OCI-LY3 (cell line): ENCODE results near the gene CA5B.
"Not testable (repeated sequence)": the region's sequence is repeated elsewhere in the genome, so short reads cannot be mapped to it uniquely, and the experiment has no call there.

ENCODE experiments used
- EZH2phosphoT487 ChIP-seq: fragments of 200-600 bp; shearing (Covaris generic); IDR thresholded peaks from 2 replicates; pipeline ENCODE4 v1.6.1; 2018; ENCODE audit warnings: antibody characterized with exemption, mixed run types, low read depth
- TF ChIP-seq, protein P1 (sequence below): fragments of 200-600, 300-600 bp; sonication (generic); IDR thresholded peaks from 2 replicates; pipeline ENCODE4 v1.5.1; 2014; ENCODE audit warnings: antibody characterized with exemption, low read length, low read depth

DNA sequence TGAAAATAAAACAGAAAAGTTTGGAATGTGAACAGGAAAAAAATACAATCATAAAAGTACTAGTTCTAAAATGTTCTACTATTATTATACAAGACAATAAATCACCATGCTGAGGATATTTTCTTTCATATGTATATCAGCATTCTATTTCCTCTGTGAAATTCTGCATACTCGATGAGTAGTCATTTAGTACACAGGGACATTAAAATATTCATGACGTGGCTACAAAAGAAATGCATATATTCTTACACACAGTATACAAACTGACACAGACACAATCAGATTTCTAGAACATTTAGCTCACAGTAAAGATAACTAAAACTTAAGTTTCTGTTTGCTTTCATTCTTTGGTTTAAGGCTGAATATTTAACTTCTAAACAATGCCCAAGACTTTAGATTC, 93.3 kb downstream of the CA5B start:
- TF ChIP-seq, protein P1, sequence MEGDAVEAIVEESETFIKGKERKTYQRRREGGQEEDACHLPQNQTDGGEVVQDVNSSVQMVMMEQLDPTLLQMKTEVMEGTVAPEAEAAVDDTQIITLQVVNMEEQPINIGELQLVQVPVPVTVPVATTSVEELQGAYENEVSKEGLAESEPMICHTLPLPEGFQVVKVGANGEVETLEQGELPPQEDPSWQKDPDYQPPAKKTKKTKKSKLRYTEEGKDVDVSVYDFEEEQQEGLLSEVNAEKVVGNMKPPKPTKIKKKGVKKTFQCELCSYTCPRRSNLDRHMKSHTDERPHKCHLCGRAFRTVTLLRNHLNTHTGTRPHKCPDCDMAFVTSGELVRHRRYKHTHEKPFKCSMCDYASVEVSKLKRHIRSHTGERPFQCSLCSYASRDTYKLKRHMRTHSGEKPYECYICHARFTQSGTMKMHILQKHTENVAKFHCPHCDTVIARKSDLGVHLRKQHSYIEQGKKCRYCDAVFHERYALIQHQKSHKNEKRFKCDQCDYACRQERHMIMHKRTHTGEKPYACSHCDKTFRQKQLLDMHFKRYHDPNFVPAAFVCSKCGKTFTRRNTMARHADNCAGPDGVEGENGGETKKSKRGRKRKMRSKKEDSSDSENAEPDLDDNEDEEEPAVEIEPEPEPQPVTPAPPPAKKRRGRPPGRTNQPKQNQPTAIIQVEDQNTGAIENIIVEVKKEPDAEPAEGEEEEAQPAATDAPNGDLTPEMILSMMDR, result not testable (repeated sequence)
- TF ChIP-seq EZH2phosphoT487, result not testable (repeated sequence)
